ENCODE results near the gene CD38. TPM values are rescaled to one million over a fixed set of nuclear protein-coding genes. Genes with fewer than 3 reads are reported as not detected.

Gene CD38
- total and polyA plus RNA-seq, 2 of the 13 experiments (the other 11 are each of a cell fraction or from before 2014, with no cell fraction given): not detected

DNA sequence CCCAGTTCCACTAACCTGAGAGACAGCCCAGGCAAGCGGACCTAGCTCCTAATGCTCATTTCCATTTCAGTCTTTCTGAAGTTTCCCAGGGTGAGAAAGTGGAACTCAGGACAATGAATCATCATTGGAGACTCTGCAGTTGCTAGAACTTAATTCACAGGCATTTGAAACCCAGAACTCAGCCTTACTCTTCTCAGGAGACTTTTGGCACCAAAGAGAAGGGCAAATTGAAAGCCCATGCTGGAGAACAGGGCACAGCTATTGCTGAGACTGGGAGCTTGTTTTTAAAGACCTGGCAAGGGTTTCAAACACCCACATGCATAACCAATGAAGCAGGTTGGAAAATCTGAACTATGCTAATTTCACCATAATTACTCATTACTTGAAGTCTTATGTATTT is 39.3 kb upstream of the CD38 start:
- BruUV-seq (replicated peaks): no TSS peak
- no peaks in the 10 kb centered on the region for H3K79me2 ChIP-seq (ENCODE audit: insufficient read depth, low read length)
- no peak overlapping the region for H3K4me3 ChIP-seq (replicated peaks in 1 of 3; ENCODE audit: insufficient read depth in 1 of 3, low read depth in 2 of 3, low read length in 3 of 3)
- 23% methylated on average over 1 of the region's 1 CpG for WGBS (ENCODE audit: low lambda C conversion rate)
- H3K4me2 ChIP-seq (ENCODE audit: low read depth, low read length): no peak overlapping the region
- H3K27me3 ChIP-seq (ENCODE audit: control insufficient read depth in 1 of 2, insufficient read depth in 2 of 2, low read length in 2 of 2): peaks cover 0 to 10% of the 10 kb centered on the region in 2 experiments; a peak in 3 of 5 replicates
- ChIA-PET CTCF (ENCODE audit: low intra/inter-chr PET ratio, low total read pairs) (no interaction called here), POLR2A (no interaction called here)
- in situ Hi-C loops (cut with HindIII; ENCODE audit: extremely low pct_ligation_motif_present, low pct_unique_long_range_greater_than_20kb) (no loop called here), intact Hi-C loops (cut with micrococcal nuclease; ENCODE audit: unreplicated experiment) (no loop called here)
- H2AFZ ChIP-seq (ENCODE audit: low read length): no peak overlapping the region
- DNase-seq (ENCODE audit: low spot score): no peak
- no peak overlapping the region for H3K9ac ChIP-seq (ENCODE audit: insufficient read depth, low read depth, low read length)
- no peak for TF ChIP-seq FOXP1 (IDR thresholded peaks at IDR 0.05)
- no peak for TF ChIP-seq FOXP1 (CRISPR knock-in tag; IDR thresholded peaks at IDR 0.05)
- TF ChIP-seq ZNF18 (CRISPR knock-in tag; IDR thresholded peaks at IDR 0.05; ENCODE audit: insufficient replicate concordance): no peak
- TF ChIP-seq, protein P1, sequence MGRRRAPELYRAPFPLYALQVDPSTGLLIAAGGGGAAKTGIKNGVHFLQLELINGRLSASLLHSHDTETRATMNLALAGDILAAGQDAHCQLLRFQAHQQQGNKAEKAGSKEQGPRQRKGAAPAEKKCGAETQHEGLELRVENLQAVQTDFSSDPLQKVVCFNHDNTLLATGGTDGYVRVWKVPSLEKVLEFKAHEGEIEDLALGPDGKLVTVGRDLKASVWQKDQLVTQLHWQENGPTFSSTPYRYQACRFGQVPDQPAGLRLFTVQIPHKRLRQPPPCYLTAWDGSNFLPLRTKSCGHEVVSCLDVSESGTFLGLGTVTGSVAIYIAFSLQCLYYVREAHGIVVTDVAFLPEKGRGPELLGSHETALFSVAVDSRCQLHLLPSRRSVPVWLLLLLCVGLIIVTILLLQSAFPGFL (CRISPR knock-in tag; IDR thresholded peaks at IDR 0.05): no peak
- no peak for TF ChIP-seq MAFK (conservative IDR thresholded peaks at IDR 0.05 in 1 of 2, IDR thresholded peaks at IDR 0.05 in 1 of 2; ENCODE audit: low read length in 2 of 2)
- TF ChIP-seq ZSCAN25 (CRISPR knock-in tag; IDR thresholded peaks at IDR 0.05): no peak
- no peak for TF ChIP-seq RNF2 (conservative IDR thresholded peaks at IDR 0.05; ENCODE audit: low read depth)
- TF ChIP-seq CBX2 (IDR thresholded peaks at IDR 0.05; ENCODE audit: low read depth, low read length): no peak
- TF ChIP-seq CBX2 (CRISPR knock-in tag; IDR thresholded peaks at IDR 0.05; ENCODE audit: low read depth): no peak
- no peak for TF ChIP-seq FOXO1 (CRISPR knock-in tag; IDR thresholded peaks at IDR 0.05)
- no peak for ATAC-seq
- no peaks in the 10 kb centered on the region for H4K20me1 ChIP-seq (ENCODE audit: insufficient read depth, low read length)
- H3K27ac ChIP-seq (ENCODE audit: extremely low read length, insufficient read depth, low read length): no peak overlapping the region
- no peaks in the 10 kb centered on the region for H3K36me3 ChIP-seq (replicated peaks in 1 of 2; ENCODE audit: control insufficient read depth in 1 of 2, insufficient read depth in 2 of 2, low read length in 2 of 2)
- peaks cover 12% of the 10 kb centered on the region for H3K9me3 ChIP-seq (ENCODE audit: low read length)
- peaks cover 17% of the 10 kb centered on the region for H3K4me1 ChIP-seq (ENCODE audit: insufficient read depth, low read length)
- no peak for FAIRE-seq
